Fibroblast of lung (primary cell): ENCODE data around the gene CD247. TPM values are rescaled to one million over a fixed set of nuclear protein-coding genes. Genes with fewer than 3 reads are reported as not detected.

Experiments used
- DNase-seq, 2 donors: peaks; one replicate each; pipeline versions ENCODE4 v3.0.0 to v3.0.0-alpha.2; 2010; ENCODE audit warnings: low read depth in 2 of 2
- H2AFZ ChIP-seq: 2 replicates; pipeline ENCODE4 v1.5.1; 2012; ENCODE audit warnings: low read length, control low read depth, inconsistent platforms
- H3K27ac ChIP-seq: 2 replicates; pipeline ENCODE4 v1.5.1; 2011; ENCODE audit warnings: low read length, control low read depth; ENCODE audit not compliant: insufficient read depth
- H3K27me3 ChIP-seq: 2 replicates; pipeline ENCODE4 v1.5.1; 2011; ENCODE audit warnings: mild to moderate bottlenecking, low read length; ENCODE audit not compliant: control insufficient read depth, insufficient read depth
- H3K36me3 ChIP-seq: 2 replicates; pipeline ENCODE4 v1.5.1; 2011; ENCODE audit warnings: low read length; ENCODE audit not compliant: control insufficient read depth, insufficient read depth
- H3K4me1 ChIP-seq: 2 replicates; pipeline ENCODE4 v1.5.1; 2011; ENCODE audit warnings: low read length; ENCODE audit not compliant: control insufficient read depth, insufficient read depth; ENCODE audit errors: extremely low read depth
- H3K4me2 ChIP-seq: 2 replicates; pipeline ENCODE4 v1.5.1; 2011; ENCODE audit warnings: low read length, control low read depth; ENCODE audit not compliant: insufficient read depth; ENCODE audit errors: extremely low read depth
- H3K4me3 ChIP-seq, 4 experiments: fragments of 200-600 bp in 1 of 4; sonication (generic) in 1 of 4; replicated peaks in 1 of 4; 2 replicates each; pipeline ENCODE4 v1.5.1; 2011 to 2016; ENCODE audit warnings: low read length in 4 of 4, low read depth in 3 of 4, mild to moderate bottlenecking in 3 of 4, control low read depth in 2 of 4, inconsistent platforms in 1 of 4, mixed read lengths in 1 of 4; ENCODE audit not compliant: insufficient read depth in 1 of 4; ENCODE audit errors: control extremely low read depth in 1 of 4
- H3K79me2 ChIP-seq: 2 replicates; pipeline ENCODE4 v1.5.1; 2012; ENCODE audit warnings: mild to moderate bottlenecking, low read length, inconsistent platforms; ENCODE audit not compliant: control insufficient read depth, insufficient read depth
- H3K9ac ChIP-seq: 2 replicates; pipeline ENCODE4 v1.5.1; 2011; ENCODE audit warnings: mild to moderate bottlenecking, low read length, control low read depth; ENCODE audit not compliant: insufficient read depth
- H3K9me3 ChIP-seq: 2 replicates; pipeline ENCODE4 v1.5.1; 2012; ENCODE audit warnings: low read depth, low read length; ENCODE audit not compliant: control insufficient read depth, insufficient read depth
- H4K20me1 ChIP-seq: 2 replicates; pipeline ENCODE4 v1.5.1; 2011; ENCODE audit warnings: low read length; ENCODE audit not compliant: control insufficient read depth, insufficient read depth; ENCODE audit errors: extremely low read depth
- EZH2 ChIP-seq: IDR thresholded peaks from 2 replicates; pipeline ENCODE4 v1.5.1; 2012; ENCODE audit warnings: low read length, control low read depth, mild to moderate bottlenecking; ENCODE audit errors: missing control alignments
- polyA plus RNA-seq, 2 donors: library from polyadenylated mRNA; depleted of rRNA in 1 of 2; stranded (reverse) in 1 of 2; unstranded in 1 of 2; fragments of >200 nt; gene quantifications; 2 replicates each; pipeline ENCODE4 v1.2.1, GENCODE V29; 2011 to 2012; ENCODE audit warnings: missing spikeins in 1 of 2
- total RNA-seq: library from RNA; depleted of rRNA; stranded (reverse); fragments of >200 nt; gene quantifications from 2 replicates; pipeline ENCODE4 v1.2.1, GENCODE V29; 2014
- TF ChIP-seq, protein P1 (sequence below), 2 donors: IDR thresholded peaks in 1 of 2; conservative IDR thresholded peaks in 1 of 2; 1 replicate in 1 of 2; 2 replicates in 1 of 2; pipeline ENCODE4 v1.5.1; 2011 to 2012; ENCODE audit warnings: low read length in 2 of 2, control low read depth in 1 of 2, inconsistent platforms in 1 of 2, low read depth in 1 of 2, mild to moderate bottlenecking in 1 of 2

CD247 gene
- total and polyA plus RNA-seq, 2 donors (not counting 1 experiment from before 2014, with no cell fraction given) = not detected

DNA sequence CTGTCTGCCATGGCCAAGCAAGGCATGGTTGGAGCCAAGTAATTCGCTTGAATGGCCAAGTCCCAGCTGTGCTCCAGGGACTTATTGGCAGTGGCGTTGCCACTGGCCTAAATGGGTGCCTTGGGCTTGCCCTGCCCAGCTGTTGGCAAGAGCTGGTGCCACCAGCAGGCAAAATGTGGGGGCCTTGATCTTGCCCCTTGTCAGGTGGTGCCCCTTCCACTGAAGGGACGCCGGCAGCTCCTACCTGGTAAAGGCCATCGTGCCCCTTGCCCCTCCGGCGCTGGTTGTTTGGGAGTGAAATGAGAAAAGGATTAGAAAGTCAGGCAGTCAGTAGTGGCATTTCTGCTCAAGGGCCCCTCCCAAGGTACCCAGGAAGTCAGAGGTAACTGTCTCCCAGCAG lies 85.5 kb downstream of the CD247 start:
- Histone ChIP-seq H3K9ac (no peak overlapping the region), H3K9me3 (no peaks in the 10 kb centered on the region), H2AFZ (no peak overlapping the region), H3K4me2 (no peak overlapping the region), H4K20me1 (no peaks in the 10 kb centered on the region), H3K79me2 (no peaks in the 10 kb centered on the region), H3K27me3 (no peaks in the 10 kb centered on the region), H3K4me3 (no peak overlapping the region), H3K36me3 (no peaks in the 10 kb centered on the region), H3K4me1 (no peaks in the 10 kb centered on the region), H3K27ac (no peak overlapping the region)
- DNase-seq = no peak
- TF ChIP-seq, protein P1, sequence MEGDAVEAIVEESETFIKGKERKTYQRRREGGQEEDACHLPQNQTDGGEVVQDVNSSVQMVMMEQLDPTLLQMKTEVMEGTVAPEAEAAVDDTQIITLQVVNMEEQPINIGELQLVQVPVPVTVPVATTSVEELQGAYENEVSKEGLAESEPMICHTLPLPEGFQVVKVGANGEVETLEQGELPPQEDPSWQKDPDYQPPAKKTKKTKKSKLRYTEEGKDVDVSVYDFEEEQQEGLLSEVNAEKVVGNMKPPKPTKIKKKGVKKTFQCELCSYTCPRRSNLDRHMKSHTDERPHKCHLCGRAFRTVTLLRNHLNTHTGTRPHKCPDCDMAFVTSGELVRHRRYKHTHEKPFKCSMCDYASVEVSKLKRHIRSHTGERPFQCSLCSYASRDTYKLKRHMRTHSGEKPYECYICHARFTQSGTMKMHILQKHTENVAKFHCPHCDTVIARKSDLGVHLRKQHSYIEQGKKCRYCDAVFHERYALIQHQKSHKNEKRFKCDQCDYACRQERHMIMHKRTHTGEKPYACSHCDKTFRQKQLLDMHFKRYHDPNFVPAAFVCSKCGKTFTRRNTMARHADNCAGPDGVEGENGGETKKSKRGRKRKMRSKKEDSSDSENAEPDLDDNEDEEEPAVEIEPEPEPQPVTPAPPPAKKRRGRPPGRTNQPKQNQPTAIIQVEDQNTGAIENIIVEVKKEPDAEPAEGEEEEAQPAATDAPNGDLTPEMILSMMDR (conservative IDR thresholded peaks at IDR 0.05 in 1 of 2, IDR thresholded peaks at IDR 0.05 in 1 of 2; ENCODE audit: low read depth in 1 of 2, low read length in 2 of 2) = no peak
- no peak for TF ChIP-seq EZH2

DNA sequence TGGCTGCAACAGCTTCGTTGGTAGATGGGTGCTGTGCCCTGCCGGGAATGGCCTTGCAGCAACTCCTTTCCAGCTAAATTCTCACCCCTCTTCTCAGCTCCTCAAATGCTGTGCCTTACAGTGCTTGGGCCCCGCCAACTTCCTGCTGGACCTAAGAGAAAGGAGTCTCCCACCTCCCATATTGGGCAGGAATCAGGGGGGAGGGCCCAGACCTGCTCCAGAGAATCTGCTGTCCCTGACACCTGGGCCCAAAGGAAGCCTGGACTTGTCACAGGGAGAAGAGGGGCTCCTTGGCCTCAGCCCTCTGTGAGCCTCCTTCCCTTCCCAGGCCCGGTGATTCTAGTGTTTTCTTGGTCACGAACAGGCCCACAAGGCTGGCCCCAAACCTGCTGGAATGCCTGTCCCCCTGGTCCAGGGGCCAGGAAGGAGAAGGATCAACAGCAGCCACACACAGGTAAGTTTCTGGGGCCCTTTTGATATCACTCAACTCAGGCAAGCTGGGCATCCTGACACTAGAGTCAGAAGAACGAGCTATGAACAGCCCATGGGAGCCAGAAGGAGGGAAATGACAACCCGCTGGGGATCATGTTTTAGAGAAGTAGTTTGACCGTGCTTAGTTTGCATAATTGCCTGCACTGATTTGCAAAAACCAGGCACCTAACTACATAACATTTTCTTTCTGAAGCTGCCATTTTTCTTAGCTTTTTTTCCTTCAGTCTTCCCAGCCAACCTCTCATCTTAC lies 86.2 kb downstream of the CD247 start:
- no peaks in the 10 kb centered on the region for H3K27me3 ChIP-seq
- no peaks in the 10 kb centered on the region for H3K9me3 ChIP-seq
- no peaks in the 10 kb centered on the region for H3K79me2 ChIP-seq
- H3K4me3 ChIP-seq = no peak overlapping the region
- no peaks in the 10 kb centered on the region for H3K4me1 ChIP-seq
- no peak for DNase-seq
- H3K27ac ChIP-seq = no peak overlapping the region
- no peak overlapping the region for H3K4me2 ChIP-seq
- H3K36me3 ChIP-seq = no peaks in the 10 kb centered on the region
- H3K9ac ChIP-seq = no peak overlapping the region
- no peaks in the 10 kb centered on the region for H4K20me1 ChIP-seq
- no peak overlapping the region for H2AFZ ChIP-seq
- no peak for TF ChIP-seq EZH2
- TF ChIP-seq, protein P1 (conservative IDR thresholded peaks at IDR 0.05 in 1 of 2, IDR thresholded peaks at IDR 0.05 in 1 of 2; ENCODE audit: low read depth in 1 of 2, low read length in 2 of 2) = no peak

DNA sequence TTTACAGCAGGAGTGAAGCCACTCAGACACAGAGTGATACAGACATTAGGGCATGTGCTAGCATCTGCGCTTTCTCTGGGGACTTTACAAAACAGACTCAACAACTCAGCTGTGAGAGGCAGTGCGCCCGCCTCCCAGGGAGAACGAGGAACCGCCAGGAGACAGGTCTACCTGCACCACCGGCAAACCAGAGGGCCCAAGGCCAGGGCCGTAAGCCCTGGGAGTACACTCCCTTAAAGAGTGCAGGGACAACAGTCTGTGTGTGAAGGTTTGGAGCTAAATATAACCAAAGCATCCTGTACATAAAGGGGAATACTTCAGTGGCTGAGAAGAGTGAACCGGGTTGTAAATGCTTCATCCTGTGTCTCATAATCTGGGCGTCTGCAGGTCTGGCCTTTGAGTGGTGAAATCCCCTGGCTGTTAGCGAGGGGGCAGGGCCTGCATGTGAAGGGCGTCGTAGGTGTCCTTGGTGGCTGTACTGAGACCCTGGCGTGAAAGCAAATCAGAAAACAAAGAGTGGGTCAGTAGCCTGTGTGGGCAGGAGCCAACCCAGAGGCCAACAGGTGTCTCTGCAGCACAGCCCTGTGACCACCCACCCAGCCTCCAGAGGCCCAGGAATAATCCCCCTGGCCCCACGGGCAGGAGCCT lies 86.9 kb downstream of the CD247 start:
- H3K27me3 ChIP-seq = no peaks in the 10 kb centered on the region
- H3K27ac ChIP-seq = no peak overlapping the region
- TF ChIP-seq, protein P1 (conservative IDR thresholded peaks at IDR 0.05 in 1 of 2, IDR thresholded peaks at IDR 0.05 in 1 of 2; ENCODE audit: low read depth in 1 of 2, low read length in 2 of 2) = no peak
- no peak for TF ChIP-seq EZH2
- no peak for DNase-seq
- no peak overlapping the region for H2AFZ ChIP-seq
- no peaks in the 10 kb centered on the region for H3K79me2 ChIP-seq
- no peaks in the 10 kb centered on the region for H3K4me1 ChIP-seq
- no peak overlapping the region for H3K9ac ChIP-seq
- no peaks in the 10 kb centered on the region for H3K36me3 ChIP-seq
- no peak overlapping the region for H3K4me3 ChIP-seq
- no peaks in the 10 kb centered on the region for H3K9me3 ChIP-seq
- no peaks in the 10 kb centered on the region for H4K20me1 ChIP-seq
- H3K4me2 ChIP-seq = no peak overlapping the region
